ENCODE data around the gene MINDY4B. TPM values are rescaled to one million over a fixed set of nuclear protein-coding genes. Genes with fewer than 3 reads are reported as not detected.
"Not testable (repeated sequence)": the region's sequence is repeated elsewhere in the genome, so short reads cannot be mapped to it uniquely, and the experiment has no call there.

The MINDY4B gene
- total RNA-seq, 1 donor from 2014 or later = not detected

DNA sequence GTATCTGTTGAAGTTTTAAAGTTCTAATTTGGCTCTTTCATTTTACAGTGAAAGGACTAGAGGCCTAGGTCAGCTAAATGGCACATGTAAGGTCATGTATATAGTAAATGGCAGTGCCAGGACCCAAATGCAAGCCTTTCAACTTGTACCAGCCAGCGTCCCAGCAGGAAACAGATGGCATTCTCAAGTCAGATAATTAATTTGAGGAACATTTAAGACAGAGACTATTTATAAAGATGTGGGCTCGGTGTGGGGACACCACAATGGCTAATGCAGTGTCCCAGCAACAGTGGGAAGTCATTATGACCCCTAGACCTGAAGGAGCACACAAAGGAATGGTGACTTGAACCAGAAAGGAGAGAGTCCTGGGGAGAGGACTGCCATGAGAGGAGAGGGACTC lies 6.1 kb downstream of the MINDY4B start:
- no peak for DNase-seq (ENCODE audit: low read depth in 2 of 2)

DNA sequence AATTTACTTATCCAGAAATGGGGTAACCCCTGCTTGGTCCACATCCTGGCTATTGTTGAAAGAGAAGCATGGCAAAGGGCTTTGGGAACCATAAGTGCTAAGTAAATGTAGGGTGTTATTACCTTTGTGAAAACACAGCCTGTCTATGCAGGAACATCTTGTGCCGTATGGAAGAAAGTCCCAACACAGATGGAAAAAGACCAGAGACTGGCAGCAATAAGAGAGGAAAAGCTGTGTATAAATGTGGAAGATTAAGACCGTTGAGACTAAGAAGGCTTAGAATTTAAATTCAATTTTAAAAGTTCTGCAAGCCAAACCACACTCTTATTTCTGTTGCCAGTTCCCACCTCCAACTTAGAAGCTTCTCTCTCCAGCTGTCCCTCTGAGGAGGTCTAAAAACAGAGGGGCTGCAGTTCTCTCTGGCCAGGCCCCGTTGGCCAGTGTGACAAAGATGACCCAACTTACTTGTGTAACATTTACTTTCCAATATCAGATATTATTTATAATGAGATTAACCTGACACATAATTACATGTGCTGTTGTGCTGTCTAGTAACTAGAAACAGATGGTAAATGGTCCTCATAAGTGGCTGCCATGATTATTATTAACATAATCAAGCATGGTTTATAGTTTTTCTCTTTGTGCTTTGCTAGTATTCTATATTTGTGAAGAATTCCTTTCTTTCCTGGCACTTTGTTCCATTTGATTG lies 7.0 kb downstream of the MINDY4B start:
- DNase-seq (ENCODE audit: low read depth in 2 of 2) = no peak

DNA sequence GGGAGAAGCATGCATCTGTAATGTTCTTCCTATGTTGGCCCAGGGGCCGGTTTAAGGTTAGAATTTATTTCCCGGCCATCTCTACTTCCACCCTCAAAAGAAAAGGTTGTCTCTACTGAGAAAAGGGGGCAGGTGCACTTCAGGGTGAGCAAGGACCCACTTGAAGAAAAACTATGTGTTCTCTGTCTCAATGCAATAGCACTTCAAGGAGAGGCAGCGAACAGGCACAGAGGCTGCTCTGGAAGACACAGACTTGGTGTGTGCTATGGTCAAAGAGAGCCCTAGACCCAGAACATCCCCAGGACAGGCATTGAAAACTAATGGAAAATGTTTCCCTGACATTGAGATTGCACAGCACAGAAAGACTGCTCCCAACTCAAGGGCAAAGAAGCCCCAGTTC lies 7.6 kb downstream of the MINDY4B start:
- no peak for DNase-seq (ENCODE audit: low read depth in 2 of 2)

DNA sequence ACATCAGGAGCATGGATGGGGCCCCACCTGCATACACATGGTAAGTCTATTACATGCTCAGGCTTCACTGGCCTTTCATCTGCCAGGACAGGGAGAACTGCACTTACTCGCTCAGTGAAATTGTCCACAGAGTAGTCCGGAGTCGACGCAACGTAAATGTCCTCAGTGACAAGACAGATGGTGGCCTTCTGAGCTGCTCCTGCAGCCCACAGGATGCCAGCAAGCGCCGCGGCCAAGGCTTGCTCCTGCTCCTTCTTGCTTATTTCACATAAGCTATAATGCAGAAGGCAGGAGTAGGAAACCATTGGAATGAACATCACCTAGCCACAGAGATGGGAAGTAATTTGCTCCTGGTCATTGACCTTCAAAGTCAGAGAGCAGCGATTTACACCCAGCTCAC lies 14.4 kb downstream of the MINDY4B start:
- no peak for DNase-seq (ENCODE audit: low read depth in 2 of 2)

DNA sequence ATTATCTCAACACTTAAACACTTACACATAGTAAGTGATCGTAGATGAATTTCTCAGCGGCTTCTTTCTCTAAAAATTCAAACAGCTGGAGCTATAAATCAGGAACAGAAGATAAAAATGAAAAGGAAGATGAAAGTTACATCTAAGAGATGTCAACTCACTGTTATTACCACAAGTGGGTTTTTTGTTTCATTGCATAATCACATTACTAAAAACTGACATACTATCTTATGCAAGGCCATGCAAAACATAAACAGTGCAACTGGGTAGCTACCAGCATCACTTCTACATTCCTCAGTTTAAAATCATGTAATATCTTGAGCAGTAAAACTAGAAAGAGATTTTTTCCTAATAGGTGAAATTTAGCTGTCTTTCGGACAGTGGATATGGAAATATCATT lies 14.9 kb downstream of the MINDY4B start:
- no peak for DNase-seq (ENCODE audit: low read depth in 2 of 2)

DNA sequence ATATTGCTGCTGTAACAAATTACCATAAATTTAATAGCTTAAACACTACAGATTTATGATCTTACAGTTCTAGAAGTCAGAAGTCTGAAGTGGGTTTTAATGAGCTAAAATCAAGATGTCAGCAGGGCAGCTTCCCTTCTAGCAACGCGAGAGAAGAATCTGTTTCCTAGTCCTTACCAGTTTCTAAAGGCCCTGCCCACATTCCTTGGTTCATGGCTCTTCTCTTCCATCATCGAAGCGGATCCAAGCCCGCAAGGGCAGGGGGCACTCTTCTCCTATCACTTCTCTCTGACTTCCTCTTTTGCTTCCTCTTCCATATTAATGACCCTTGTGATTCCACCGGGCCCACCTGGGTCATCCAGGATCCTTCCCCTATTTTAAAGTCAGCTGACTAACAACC lies 16.1 kb downstream of the MINDY4B start:
- no peak for DNase-seq (ENCODE audit: low read depth in 2 of 2)

DNA sequence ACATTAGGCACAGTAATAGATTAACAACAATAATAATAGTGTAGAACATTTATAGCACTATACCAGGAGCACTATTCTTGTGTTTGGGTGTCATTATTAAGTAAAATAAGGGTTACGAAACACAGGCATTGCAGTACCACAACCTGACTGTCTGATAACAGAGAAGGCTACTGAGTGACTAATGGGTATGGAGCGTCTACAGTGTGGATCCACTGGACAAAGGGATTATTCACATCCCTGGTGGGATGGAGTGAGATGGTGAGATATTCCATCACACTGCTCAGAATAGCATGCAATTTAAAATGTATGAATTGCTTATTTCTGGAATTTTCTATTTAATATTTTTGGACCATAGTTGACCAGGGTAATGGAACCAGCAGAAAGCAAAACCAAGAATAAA lies 18.2 kb downstream of the MINDY4B start:
- DNase-seq (ENCODE audit: low read depth in 2 of 2) = no peak

DNA sequence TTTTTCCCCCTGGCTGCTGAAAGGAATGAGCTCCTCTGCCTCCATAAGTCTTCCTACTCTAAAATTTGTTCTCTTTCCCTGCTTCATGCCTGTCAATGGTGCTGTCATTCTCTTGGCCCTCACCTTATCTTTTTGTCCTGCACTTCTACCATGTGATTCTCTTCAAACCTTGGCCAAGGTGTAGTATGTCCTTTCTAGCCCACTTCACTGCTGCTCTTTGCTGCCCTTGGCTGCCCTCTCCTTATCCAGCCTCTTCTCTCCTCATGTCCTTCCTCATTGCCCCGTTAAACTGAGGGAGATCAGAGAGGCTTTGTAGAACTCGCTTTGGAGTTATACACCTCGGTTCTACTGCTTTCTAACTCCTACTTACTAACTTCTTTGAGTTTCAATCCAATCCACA lies 19.7 kb downstream of the MINDY4B start:
- DNase-seq (ENCODE audit: low read depth in 2 of 2) = no peak

DNA sequence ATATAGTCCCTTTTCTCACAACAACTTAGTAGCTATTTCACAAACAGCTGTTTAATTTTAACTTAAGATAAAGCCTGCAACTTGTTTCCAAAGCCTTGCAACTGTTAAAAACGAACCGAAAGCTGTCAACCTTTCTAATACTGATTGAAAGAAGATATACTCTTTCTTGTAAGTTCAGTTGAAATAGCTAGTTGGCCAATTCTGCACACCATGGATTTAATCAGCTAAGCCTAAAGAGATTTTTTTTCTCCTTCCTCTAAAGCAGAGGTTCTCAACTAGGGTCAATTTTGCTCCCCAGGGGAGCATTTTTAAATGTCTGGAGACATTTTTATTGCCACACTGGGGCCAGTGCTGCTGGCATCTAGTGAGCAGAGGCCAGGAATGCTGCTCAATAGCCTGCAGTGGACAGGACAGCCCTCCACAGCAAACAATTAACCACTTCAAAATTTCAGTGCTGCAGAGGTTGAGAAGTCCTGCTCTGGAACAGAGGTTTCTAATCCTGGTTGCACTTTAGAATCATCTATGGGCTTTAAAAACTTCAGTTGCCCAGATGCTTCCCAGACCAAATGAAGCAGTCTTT lies 26.2 kb downstream of the MINDY4B start:
- DNase-seq (ENCODE audit: low read depth in 2 of 2) = no peak

DNA sequence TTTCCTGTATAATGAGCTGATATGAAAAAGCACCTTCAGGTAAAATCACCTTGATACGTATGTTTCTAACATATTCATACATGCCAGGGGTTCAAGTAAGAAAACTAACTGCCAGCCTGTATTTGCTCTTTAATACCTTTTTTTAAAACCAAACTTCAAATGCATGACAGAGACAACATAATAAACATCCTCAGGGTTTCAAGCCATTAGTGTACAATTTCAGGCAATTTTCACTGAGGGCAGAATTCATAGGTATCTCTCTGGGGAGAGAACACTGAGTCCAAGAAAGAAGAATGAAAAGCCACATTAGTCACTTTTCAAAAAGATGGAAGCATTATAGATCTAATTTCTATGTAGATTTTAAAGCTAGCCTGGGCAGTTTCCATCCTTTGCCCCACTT lies 26.9 kb downstream of the MINDY4B start:
- DNase-seq (ENCODE audit: low read depth in 2 of 2) = no peak

DNA sequence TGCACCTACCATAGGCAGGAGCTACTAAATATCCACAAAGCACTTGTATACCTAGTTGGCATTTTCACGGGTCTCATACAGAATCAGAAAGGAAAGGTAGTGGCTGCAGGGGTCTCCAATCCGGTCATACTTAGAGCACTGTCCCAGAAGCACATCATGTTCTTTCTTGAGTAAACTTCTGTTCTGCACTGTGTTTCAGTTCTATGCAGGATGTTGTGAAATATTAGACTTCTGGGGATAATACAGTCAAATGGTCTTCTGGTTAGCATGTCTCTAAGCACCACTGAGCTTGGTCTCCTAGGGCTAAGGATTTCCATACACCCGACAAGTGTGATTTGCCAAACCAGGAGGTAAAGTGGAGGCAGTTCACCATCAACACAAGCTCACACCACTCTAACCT lies 27.9 kb downstream of the MINDY4B start:
- DNase-seq (ENCODE audit: low read depth in 2 of 2) = no peak

DNA sequence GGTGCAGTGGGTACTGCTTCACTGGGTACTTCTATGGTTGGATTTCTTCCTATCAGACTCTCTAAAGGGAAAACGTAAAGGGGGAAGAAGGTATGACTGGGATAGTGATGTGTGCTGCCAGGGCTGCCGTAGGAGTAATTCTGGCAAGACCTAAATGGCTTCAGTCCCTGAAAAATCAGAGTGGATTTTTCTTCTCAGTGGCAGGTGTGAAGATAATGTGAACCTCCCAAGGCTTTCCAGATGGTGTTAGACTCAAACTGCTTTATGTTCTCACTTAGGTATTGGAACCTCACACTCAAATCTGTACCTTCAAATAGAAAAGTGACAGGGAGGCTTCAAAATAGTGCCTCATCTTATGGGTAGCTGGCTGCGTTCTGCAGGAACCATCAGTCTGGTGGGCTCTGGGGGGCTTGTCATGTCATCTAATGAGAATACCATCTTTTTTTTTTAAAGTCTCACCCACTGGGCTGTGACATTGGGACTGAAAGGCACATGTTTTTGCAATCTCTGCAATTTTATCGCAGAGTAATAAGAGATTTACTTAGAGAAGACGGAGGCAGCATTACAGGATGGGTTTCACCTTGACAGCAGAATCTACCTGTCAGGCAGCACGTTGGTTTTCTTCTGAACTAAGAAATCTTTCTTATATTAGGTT lies 28.5 kb downstream of the MINDY4B start:
- DNase-seq (ENCODE audit: low read depth in 2 of 2) = no peak

DNA sequence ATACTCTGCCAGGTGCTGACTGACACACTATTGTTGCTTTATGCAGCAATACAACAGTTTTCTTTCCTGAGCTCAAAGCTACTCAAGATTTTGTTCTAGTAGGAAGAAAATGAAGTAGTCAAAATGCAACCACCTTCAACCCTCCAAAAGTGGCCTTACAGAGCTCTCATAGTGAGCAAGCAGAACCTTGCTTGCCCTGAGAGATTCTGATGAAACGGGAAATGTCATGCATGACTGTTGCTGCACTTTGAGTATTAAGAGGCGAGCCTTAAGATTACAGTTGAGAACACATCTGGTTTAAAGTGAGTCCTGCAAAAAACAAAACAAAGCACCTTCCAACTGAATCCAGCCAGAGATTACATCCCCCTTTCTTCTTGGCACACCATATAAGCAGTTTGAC lies 29.7 kb downstream of the MINDY4B start:
- no peak for DNase-seq (ENCODE audit: low read depth in 2 of 2)

DNA sequence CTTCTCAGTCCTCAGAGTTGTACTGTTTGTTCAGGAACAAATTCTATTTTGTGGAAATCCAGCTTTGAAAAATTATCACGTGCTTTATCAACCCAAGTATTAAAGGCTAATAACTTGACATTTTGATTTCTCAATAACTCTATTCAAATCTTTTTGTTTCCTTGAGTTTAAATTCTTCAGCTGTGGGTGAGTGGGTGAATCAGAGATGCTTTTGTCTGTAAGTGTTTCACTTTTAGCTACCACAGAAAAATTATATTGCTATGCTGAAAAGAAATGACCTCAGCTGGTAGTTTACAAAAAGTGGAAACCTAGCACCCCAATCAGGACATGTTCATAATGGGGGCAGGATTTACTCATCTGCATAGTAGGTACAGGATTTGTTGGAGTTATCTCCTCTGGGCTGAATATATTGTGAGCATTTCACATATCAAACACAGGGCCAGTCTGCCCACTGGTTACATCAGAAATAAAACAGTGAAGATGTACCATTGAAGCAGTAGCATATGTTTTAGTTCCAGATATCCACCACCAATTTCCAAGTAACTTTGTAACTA lies 30.5 kb downstream of the MINDY4B start:
- DNase-seq (ENCODE audit: low read depth in 2 of 2) = no peak

DNA sequence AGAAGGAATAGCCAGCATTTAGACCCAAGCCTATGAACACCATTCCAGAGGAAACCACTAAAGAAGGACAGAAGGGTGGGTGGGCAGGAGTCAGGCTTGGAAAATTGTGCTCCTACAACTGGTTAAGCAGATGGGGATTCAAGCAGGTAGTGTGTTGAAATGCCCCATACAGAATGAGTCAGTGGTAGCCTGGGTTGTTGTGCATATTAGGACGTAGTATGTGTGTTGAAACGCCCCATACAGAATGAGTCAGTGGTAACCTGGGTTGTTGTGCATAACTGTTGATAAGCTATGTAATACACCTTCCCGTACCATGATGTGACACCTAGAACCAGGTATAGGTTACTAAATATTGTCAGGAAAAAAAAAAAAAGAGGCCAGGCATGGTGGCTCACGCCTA lies 34.0 kb downstream of the MINDY4B start:
- no peak for DNase-seq (ENCODE audit: low read depth in 2 of 2)

DNA sequence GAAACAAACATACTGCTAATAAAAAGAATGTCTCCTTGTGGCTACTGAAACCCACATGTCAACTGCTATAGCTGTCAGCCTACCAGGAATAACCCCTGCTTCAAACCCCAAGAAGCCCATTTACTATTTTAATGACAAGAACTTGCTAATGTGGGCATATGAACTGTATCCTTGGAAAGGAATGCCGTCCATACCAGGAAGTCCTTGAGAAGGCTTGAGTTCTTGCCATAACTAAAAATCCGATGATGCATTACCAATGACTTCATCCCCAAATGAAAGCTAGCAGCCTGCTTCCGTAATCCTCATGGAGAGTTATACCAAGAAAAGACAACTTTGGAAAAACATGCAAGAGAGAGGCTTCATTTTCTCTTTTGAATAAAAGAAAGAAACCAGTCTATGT lies 34.8 kb downstream of the MINDY4B start:
- DNase-seq (ENCODE audit: low read depth in 2 of 2) = no peak

DNA sequence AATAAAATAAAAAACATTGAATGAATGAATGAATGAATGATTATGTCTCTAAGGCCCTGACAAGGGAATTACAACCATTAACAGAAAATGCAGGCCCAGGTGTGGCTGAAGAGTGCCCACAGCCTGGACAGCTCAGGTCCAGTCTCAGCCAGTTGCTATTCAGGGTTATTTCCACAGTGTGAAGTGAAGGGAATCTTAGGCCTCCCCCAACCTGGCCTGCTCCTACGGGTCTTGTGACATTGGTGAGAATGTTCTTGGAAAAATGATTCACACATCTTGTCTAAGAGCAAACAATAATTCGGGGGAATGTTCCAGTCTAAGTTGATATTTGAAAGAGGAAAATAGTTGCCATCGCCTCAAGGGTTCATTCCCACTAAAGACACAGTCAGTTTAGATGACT lies 37.0 kb downstream of the MINDY4B start:
- DNase-seq (ENCODE audit: low read depth in 2 of 2) = no peak

DNA sequence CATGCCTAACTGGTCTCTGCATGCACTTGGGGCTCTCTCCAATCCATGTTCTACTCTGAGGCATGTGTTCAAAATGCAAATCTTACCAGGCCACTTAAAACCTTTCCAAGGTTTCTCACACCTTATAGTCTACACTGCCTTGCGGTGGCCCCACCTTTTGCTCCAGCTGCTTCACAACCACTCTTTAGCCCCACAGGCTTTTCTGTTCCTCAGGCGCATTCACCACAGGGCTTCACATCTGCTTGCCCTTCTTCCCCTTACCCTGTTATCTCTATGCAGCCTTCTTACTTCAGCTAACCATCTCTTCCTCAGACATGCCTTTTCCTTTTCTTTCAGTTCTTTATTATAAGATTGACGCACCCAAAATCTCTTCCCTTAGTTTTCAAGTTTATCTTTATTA lies 37.8 kb downstream of the MINDY4B start:
- DNase-seq (ENCODE audit: low read depth in 2 of 2) = no peak

DNA sequence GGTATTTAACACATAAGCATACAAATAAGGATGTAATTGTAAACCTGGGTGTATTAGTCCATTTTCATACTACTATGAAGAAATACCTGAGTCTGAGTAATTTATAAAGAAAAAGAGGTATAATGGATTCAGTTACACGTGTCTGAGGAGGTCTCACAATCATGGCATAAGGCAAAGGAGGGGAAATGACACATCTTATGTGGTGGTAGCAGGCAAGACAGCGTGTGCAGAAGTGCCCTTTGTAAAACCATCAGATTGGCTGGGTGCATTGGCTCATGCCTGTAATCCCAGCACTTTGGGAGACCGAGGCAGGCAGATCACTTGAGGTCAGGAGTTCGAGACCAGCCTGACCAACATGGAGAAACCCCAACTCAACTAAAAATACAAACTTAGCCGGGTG lies 41.3 kb downstream of the MINDY4B start:
- not testable (repeated sequence) for DNase-seq (ENCODE audit: low read depth in 2 of 2)

DNA sequence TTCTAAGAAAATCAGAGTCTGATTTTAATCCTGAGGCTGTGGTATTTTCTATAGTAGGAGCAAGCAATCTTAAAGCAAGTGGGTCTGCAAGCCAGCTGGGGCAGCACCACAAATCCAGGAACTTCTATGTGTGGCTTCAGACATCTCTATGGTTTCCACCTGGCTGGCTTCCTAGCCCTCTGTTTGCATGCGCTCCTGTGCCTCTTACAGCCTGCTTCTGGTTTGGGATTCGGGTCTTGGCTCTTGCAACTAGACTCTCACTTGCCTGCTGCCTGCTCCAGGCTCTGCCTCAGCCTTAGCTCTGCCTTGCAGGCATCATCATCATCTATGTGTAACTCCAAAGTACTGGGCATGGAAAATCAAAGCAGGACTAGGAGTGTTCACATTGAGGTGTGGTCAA lies 43.4 kb downstream of the MINDY4B start:
- DNase-seq (ENCODE audit: low read depth in 2 of 2) = no peak

DNA sequence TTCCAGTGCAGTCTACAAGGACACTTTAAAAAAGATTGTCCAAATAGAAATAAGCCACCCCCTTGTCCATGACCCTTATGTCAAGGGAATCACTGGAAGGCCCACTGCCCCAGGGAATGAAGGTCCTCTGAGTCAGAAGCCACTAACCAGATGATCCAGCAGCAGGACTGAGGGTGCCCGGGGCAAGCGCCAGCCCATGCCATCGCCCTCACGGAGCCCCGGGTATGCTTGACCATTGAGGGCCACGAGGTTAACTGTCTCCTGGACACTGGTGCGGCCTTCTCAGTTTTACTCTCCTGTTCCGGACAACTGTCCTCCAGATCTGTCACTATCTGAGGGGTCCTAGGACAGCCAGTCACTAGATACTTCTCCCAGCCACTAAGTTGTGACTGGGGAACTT lies 47.3 kb downstream of the MINDY4B start:
- DNase-seq (ENCODE audit: low read depth in 2 of 2) = not testable (repeated sequence)

DNA sequence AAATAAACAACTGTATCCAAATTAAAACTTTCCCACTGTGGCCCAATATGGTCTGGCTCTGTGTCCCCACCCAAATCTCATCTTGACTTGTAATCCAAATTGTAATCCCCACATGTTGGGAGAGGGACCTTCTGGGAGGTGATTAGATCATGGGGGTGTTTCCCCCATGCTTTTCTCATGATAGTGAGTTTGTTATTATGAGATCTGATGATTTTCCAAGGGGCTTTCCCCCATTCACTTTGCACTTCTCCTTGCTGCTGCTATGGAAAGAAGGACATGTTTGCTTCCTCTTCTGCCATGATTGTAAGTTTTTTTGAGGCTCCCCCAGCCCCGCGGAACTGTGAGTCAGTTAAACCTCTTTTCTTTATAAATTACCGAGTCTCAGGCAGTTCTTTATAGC lies 55.0 kb downstream of the MINDY4B start:
- no peak for DNase-seq (ENCODE audit: low read depth in 2 of 2)

DNA sequence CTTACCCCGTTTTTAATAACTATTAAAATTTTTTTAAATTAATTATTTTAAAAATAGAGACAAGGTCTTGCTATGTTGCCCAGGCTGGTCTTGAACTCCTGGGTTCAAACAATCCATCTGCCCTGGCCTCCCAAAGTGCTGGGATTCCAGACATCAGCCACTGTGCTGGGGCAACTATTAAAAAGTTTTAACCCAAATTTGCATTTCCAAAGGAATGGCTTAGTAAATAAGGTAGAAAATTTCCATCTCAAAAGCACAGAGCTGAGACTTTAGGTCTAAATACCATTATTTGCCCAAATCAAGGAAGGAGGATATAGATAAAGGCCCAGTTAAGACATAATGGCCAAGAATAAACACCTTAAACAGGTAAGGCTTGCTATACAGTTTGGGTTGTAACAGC lies 56.4 kb downstream of the MINDY4B start:
- DNase-seq (ENCODE audit: low read depth in 2 of 2) = no peak

Measured in dermis microvascular lymphatic vessel endothelial cell (primary cell).